HG03571 (cell line): Measurements from ENCODE around the gene FZD8.
A peak's percentile ranks its signal among the peaks of the same experiment; 100 is the strongest.

Source experiments
- ATAC-seq: cut with Tn5 transposase; IDR thresholded peaks from one replicate; pipeline ENCODE4 v1.9.1; 2021; ENCODE audit not compliant: unreplicated experiment

The FZD8 gene

DNA sequence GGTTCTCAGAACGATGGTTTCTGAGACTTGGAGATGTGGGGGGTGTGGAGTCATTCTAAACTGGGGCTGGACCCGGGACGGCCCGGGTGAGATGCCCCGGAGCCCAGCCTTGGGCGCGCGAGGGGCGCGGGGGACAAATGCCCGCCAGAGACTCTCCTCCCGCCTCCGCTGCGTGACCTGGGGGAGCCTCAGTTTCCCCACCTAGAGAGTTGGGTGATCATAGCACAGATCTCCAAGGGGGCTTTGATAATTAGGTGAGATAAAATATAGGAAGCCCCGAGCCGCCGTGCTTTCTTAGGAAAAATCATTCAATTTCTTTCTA is 658 bp upstream of the FZD8 start:
- ATAC-seq = no peak

GRCh38 chr10:35641676-35642034 is 441 bp downstream of the FZD8 start:
- peak; percentile 18 for ATAC-seq

GRCh38 chr10:35640951-35641675 is 983 bp downstream of the FZD8 start:
- ATAC-seq = peak; percentile 26

DNA sequence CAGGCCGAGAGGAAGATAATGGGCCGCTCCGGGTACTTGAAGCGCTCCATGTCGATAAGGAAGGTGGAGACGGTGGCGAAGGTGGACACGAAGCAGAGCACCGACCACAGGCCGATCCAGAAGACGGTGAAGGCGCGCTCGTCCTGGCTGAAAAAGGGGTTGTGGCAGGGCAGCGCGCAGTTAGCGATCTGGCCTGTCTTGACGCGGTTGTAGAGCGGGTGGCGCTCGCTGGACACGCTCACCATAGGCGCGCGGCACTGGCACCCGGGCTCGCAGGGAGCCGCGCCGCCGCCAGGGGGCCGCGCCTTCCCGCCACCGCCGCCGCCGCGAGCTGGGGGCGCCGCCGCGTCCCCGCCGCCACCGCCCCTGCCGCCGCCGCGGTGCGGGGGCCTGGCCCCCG is 1.6 kb downstream of the FZD8 start:
- ATAC-seq = peak; percentile 32

GRCh38 chr10:35639728-35640401 is 2.2 kb downstream of the FZD8 start:
- no peak for ATAC-seq

DNA sequence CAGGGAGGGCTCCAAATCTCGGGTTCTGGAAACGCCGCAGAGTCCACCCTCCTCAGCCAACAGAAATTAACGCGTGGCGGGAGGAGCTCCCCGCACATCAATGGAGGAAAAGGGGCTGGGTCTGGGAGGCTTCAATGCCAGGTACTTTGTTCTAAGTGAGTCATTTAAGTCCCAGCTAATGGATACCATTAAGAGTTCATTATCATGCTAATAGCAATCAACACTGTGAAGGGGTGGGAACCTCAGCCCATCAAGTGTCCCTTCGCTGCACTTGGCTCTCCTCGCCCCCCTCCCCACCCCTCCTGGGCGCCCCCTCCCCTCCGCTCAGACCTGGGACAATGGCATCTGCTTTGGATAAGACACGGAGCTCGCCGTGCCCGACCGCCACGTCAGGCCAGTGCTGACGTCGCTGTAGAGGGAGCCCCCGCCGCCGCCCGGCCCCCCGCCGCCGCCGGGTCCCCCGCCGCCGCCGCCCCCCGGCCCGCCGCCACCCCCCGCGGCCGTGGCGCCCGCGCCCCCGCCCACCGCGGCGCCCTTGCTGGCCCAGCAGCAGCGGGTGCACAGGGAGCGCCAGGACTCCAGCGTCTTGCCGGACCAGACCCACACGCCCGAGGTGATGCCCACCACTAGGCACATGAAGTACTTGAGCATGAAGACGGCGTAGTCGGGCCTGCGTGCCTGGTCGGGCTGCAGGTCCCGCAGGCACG is 2.9 kb downstream of the FZD8 start:
- ATAC-seq = no peak

- no peak for ATAC-seq
Measured at GRCh38 chr10:35638101-35638500, 4.0 kb downstream of the FZD8 start.

DNA sequence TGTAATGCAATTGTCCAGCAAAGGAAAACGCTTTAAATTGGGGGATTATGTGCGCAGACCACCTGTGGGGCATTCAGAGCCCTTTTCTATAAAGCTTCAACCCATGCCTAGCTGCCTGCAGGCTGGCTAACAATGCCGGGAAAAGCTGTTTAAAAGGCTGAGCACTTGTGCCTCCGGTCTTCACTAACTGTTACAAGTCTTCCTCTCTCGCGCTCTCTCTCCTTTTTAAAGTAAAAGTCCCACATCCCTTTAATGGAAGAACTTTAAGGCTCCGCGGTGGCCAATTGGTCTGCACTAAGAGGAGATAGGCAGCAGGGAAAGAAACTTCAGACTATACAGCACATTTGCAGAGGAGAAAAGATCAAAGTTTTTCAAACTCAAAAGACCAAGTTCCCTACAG is 4.6 kb downstream of the FZD8 start:
- no peak for ATAC-seq

DNA sequence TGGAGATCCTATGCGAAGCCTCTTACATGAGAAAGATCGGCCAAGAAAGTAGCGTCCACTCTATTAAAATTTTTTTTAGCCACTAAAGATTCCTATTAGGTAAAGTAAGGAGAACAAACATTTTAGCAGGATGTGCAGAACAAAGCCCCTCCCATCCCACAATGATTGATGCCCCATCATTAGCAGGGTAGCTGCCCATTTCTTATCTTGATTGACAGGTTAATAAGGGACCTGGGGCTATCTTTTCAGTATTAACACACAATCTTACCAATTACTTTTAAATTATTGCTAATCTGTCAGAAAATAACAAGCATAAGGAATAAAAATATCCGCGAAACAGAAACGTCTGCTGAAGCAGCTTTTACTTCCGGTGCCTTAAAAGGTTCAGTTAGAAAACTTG is 5.1 kb downstream of the FZD8 start:
- no peak for ATAC-seq

DNA sequence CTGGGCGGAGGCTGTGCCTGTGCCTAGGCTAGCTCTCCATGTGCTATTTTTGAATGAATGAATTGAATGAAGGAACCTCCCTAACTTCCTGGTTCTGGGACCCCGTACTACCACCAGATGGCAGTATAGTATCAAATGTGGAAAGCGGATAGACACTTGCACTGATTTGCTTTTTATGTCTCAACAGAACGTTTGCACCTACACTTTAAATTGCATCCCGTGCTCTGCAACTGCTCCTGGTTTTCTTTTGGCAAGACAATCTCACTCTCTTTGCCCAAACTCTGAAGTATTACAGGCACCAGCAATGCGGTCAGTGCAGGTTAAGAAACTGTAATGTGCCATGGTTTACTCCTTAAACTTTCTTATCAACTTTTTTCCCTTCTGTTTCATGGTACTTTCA is 6.5 kb downstream of the FZD8 start:
- ATAC-seq = peak; percentile 50

- ATAC-seq = no peak
Measured at GRCh38 chr10:35633006-35633980, 8.8 kb downstream of the FZD8 start.

- no peak for ATAC-seq
Measured at GRCh38 chr10:35632027-35632426, 10.1 kb downstream of the FZD8 start.

GRCh38 chr10:35631404-35631803 is 10.7 kb downstream of the FZD8 start:
- no peak for ATAC-seq

DNA sequence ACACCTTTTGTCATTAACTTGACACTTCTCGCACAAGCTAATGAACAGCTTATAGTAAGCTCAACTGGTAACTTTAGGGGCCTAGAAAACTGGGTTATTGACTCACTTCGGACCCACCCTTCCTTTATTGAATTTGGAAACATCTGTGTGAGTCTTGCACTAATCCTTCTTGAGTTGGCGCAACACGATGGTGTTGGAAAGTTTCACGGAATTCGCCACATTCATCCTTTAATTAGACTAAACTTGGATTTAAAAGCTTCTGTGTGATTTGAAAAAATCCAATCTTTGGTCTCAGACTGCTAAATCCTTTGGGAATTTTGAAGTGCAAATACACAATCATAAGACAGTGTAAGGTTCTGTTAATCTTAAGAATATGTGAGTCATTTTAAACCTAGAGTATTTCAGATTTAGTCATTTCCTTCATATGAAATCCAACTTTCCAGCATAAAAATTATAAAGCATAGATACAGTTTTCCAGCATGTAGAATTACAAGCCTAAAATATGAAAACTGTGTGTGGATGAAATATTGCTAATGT is 15.1 kb downstream of the FZD8 start:
- no peak for ATAC-seq

GRCh38 chr10:35614312-35614711 is 27.8 kb downstream of the FZD8 start:
- no peak for ATAC-seq

- no peak for ATAC-seq
Measured at GRCh38 chr10:35613597-35614226, 28.4 kb downstream of the FZD8 start.

- ATAC-seq = no peak
Measured at GRCh38 chr10:35613107-35613440, 29.0 kb downstream of the FZD8 start.

GRCh38 chr10:35612385-35613106 is 29.6 kb downstream of the FZD8 start:
- ATAC-seq = no peak

GRCh38 chr10:35611750-35612149 is 30.3 kb downstream of the FZD8 start:
- no peak for ATAC-seq

GRCh38 chr10:35608328-35608672 is 33.8 kb downstream of the FZD8 start:
- no peak for ATAC-seq
